GM23338 (cell line): ENCODE data around the gene FBXO31. TPM values are rescaled to one million over a fixed set of nuclear protein-coding genes. Genes with fewer than 3 reads are reported as not detected.

ENCODE experiments used
- ATAC-seq: fragments of 200-7000 bp; cut with Tn5 transposase; 3 replicates; pipeline ENCODE4 v1.9.1; 2020
- DNase-seq: peaks from one replicate; pipeline ENCODE4 v3.0.0-alpha.2; 2015; ENCODE audit warnings: low spot score
- H2AFZ ChIP-seq: fragments of 200-600 bp; sonication (generic); 2 replicates; pipeline ENCODE4 v1.8.0; 2016; ENCODE audit warnings: antibody characterized with exemption, mild to moderate bottlenecking, moderate library complexity
- H3F3A ChIP-seq: fragments of 200-600 bp; sonication (generic); replicated peaks from 2 replicates; pipeline ENCODE4 v1.8.0; 2017; ENCODE audit warnings: antibody characterized with exemption, mixed run types, low read depth
- H3K27ac ChIP-seq: fragments of 200-600 bp; sonication (generic); 2 replicates; pipeline ENCODE4 v1.6.1; 2016; ENCODE audit warnings: low read depth
- H3K27me3 ChIP-seq: fragments of 200-600 bp; sonication (generic); 2 replicates; pipeline ENCODE4 v1.8.0; 2016; ENCODE audit warnings: mild to moderate bottlenecking, mixed run types, moderate library complexity; ENCODE audit not compliant: insufficient read depth
- H3K36me3 ChIP-seq: fragments of 200-600 bp; sonication (generic); 2 replicates; pipeline ENCODE4 v1.8.0; 2016; ENCODE audit warnings: mild to moderate bottlenecking; ENCODE audit not compliant: insufficient read depth
- H3K4me1 ChIP-seq: fragments of 200-600 bp; sonication (generic); 2 replicates; pipeline ENCODE4 v1.8.0; 2016; ENCODE audit warnings: mild to moderate bottlenecking, moderate library complexity; ENCODE audit not compliant: insufficient read depth
- H3K4me2 ChIP-seq: fragments of 200-600 bp; sonication (generic); 2 replicates; pipeline ENCODE4 v1.7.1; 2017; ENCODE audit warnings: mixed run types
- H3K4me3 ChIP-seq: fragments of 200-600 bp; sonication (generic); 2 replicates; pipeline ENCODE4 v1.6.1; 2016; ENCODE audit warnings: mixed run types
- H3K79me2 ChIP-seq: fragments of 200-600 bp; sonication (generic); replicated peaks from 2 replicates; pipeline ENCODE4 v1.8.0; 2017; ENCODE audit warnings: mild to moderate bottlenecking; ENCODE audit not compliant: insufficient read depth
- H3K9me2 ChIP-seq: fragments of 200-600 bp; sonication (generic); 2 replicates; pipeline ENCODE4 v1.8.0; 2017; ENCODE audit not compliant: insufficient read depth
- H4K20me1 ChIP-seq: fragments of 200-600 bp; sonication (generic); replicated peaks from 2 replicates; pipeline ENCODE4 v1.8.0; 2017; ENCODE audit warnings: mild to moderate bottlenecking; ENCODE audit not compliant: insufficient read depth
- H3K27ac Mint-ChIP-seq: 2 replicates; pipeline ENCODE4 v1.8.0; 2020; ENCODE audit warnings: inconsistent platforms, mild to moderate bottlenecking, moderate library complexity, mixed read lengths
- H3K27me3 Mint-ChIP-seq: 3 replicates; pipeline ENCODE4 v1.8.0; 2022; ENCODE audit warnings: low read depth, mild to moderate bottlenecking, moderate library complexity, mixed read lengths, inconsistent platforms; ENCODE audit not compliant: insufficient read depth, poor library complexity
- H3K36me3 Mint-ChIP-seq: 3 replicates; pipeline ENCODE4 v1.8.0; 2021; ENCODE audit warnings: low read depth, mild to moderate bottlenecking, inconsistent platforms, moderate library complexity, mixed read lengths
- H3K4me1 Mint-ChIP-seq: 3 replicates; pipeline ENCODE4 v1.8.0; 2020; ENCODE audit warnings: mild to moderate bottlenecking, inconsistent platforms, mixed read lengths
- H3K4me3 Mint-ChIP-seq: 3 replicates; pipeline ENCODE4 v1.8.0; 2021; ENCODE audit warnings: moderate library complexity, mild to moderate bottlenecking, inconsistent platforms, mixed read lengths
- H3K9me3 Mint-ChIP-seq: 3 replicates; pipeline ENCODE4 v1.8.0; 2020; ENCODE audit warnings: moderate library complexity, mild to moderate bottlenecking, inconsistent platforms, mixed read lengths
- CREB1 ChIP-seq: fragments of 250-450 bp; sonication (Bioruptor Pico); IDR thresholded peaks from 2 replicates; pipeline ENCODE4 v1.5.0; 2020; ENCODE audit warnings: low read depth, mild to moderate bottlenecking, moderate library complexity
- POLR2AphosphoS5 ChIP-seq: IDR thresholded peaks from 2 replicates; pipeline ENCODE4 v1.6.1; 2016; ENCODE audit warnings: antibody characterized with exemption, low read depth
- STAT1 ChIP-seq: IDR thresholded peaks from one replicate; pipeline ENCODE4 v1.6.1; 2016; ENCODE audit warnings: antibody characterized with exemption; ENCODE audit not compliant: unreplicated experiment
- ZNF331 ChIP-seq: fragments of 250-450 bp; sonication (Bioruptor Pico); IDR thresholded peaks from 2 replicates; pipeline ENCODE4 v1.5.0; 2020; ENCODE audit warnings: low read depth, mild to moderate bottlenecking, moderate library complexity
- polyA plus RNA-seq: library from polyadenylated mRNA; unstranded; fragments of >200 nt; fragmentation: Nextera tagmentation; extraction: Ambion mirVana; gene quantifications from 2 replicates; pipeline ENCODE4 v1.2.1, GENCODE V29; 2016
- total RNA-seq: library from RNA; depleted of rRNA; stranded (reverse); fragments of >200 nt; shearing (Covaris generic); gene quantifications from 2 replicates; pipeline ENCODE4 v1.2.3, GENCODE V29; 2014
- TF ChIP-seq, protein P1 (sequence below): fragments of 250-450 bp; sonication (Bioruptor Pico); IDR thresholded peaks from 2 replicates; pipeline ENCODE4 v1.5.0; 2020; ENCODE audit warnings: mild to moderate bottlenecking, moderate library complexity
- TF ChIP-seq, protein P2 (sequence below): IDR thresholded peaks from one replicate; pipeline ENCODE4 v1.6.1; 2018; ENCODE audit warnings: antibody characterized with exemption; ENCODE audit not compliant: unreplicated experiment
- TF ChIP-seq, protein P3 (sequence below), 2 experiments: fragments of 200-600 bp in 1 of 2; sonication (generic) in 1 of 2; conservative IDR thresholded peaks; 2 replicates each; pipeline versions ENCODE4 v1.5.1 to v1.6.1; 2016 to 2017; ENCODE audit warnings: antibody characterized with exemption in 2 of 2, low read depth in 2 of 2, mild to moderate bottlenecking in 2 of 2, moderate library complexity in 1 of 2
- TF ChIP-seq, protein P4 (sequence below): IDR thresholded peaks from 2 replicates; pipeline ENCODE4 v1.6.1; 2016; ENCODE audit warnings: antibody characterized with exemption

The FBXO31 gene
- total and polyA plus RNA-seq, 2 experiments from 2014 or later = 7.0 to 23.8 TPM

DNA sequence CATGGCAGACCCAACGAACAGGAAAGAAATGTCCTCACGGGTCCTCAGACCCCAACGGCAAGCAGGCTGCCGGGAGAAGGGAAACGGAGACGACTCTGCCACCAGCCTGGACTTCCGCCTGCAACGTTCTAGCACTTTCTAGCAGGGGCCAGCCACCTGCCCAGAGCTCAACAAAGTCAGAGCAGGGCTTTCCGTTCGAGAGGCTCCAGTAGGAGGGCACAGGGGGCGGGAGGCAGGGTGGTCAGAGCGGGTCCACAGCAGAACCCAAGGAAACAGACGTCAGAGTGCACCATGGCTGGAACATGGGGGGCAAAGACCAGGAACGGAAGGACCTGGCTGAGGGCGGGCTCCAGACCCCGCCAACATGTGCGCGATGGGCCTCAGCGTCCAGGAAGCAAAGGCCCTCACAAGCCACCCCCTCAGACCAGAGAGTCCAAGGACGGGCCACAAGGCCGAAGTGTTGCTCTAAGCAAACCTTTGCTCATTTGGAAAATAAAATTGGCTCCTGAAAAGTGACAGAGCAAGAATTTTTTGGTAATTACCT, 37.0 kb downstream of the FBXO31 start (continued):
- TF ChIP-seq, protein P1, sequence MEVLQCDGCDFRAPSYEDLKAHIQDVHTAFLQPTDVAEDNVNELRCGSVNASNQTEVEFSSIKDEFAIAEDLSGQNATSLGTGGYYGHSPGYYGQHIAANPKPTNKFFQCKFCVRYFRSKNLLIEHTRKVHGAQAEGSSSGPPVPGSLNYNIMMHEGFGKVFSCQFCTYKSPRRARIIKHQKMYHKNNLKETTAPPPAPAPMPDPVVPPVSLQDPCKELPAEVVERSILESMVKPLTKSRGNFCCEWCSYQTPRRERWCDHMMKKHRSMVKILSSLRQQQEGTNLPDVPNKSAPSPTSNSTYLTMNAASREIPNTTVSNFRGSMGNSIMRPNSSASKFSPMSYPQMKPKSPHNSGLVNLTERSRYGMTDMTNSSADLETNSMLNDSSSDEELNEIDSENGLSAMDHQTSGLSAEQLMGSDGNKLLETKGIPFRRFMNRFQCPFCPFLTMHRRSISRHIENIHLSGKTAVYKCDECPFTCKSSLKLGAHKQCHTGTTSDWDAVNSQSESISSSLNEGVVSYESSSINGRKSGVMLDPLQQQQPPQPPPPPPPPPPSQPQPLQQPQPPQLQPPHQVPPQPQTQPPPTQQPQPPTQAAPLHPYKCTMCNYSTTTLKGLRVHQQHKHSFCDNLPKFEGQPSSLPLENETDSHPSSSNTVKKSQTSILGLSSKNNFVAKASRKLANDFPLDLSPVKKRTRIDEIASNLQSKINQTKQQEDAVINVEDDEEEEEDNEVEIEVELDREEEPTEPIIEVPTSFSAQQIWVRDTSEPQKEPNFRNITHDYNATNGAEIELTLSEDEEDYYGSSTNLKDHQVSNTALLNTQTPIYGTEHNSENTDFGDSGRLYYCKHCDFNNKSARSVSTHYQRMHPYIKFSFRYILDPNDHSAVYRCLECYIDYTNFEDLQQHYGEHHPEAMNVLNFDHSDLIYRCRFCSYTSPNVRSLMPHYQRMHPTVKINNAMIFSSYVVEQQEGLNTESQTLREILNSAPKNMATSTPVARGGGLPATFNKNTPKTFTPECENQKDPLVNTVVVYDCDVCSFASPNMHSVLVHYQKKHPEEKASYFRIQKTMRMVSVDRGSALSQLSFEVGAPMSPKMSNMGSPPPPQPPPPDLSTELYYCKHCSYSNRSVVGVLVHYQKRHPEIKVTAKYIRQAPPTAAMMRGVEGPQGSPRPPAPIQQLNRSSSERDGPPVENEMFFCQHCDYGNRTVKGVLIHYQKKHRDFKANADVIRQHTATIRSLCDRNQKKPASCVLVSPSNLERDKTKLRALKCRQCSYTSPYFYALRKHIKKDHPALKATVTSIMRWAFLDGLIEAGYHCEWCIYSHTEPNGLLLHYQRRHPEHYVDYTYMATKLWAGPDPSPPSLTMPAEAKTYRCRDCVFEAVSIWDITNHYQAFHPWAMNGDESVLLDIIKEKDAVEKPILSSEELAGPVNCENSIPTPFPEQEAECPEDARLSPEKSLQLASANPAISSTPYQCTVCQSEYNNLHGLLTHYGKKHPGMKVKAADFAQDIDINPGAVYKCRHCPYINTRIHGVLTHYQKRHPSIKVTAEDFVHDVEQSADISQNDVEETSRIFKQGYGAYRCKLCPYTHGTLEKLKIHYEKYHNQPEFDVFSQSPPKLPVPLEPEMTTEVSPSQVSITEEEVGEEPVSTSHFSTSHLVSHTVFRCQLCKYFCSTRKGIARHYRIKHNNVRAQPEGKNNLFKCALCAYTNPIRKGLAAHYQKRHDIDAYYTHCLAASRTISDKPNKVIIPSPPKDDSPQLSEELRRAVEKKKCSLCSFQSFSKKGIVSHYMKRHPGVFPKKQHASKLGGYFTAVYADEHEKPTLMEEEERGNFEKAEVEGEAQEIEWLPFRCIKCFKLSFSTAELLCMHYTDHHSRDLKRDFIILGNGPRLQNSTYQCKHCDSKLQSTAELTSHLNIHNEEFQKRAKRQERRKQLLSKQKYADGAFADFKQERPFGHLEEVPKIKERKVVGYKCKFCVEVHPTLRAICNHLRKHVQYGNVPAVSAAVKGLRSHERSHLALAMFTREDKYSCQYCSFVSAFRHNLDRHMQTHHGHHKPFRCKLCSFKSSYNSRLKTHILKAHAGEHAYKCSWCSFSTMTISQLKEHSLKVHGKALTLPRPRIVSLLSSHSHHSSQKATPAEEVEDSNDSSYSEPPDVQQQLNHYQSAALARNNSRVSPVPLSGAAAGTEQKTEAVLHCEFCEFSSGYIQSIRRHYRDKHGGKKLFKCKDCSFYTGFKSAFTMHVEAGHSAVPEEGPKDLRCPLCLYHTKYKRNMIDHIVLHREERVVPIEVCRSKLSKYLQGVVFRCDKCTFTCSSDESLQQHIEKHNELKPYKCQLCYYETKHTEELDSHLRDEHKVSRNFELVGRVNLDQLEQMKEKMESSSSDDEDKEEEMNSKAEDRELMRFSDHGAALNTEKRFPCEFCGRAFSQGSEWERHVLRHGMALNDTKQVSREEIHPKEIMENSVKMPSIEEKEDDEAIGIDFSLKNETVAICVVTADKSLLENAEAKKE = no peak

DNA sequence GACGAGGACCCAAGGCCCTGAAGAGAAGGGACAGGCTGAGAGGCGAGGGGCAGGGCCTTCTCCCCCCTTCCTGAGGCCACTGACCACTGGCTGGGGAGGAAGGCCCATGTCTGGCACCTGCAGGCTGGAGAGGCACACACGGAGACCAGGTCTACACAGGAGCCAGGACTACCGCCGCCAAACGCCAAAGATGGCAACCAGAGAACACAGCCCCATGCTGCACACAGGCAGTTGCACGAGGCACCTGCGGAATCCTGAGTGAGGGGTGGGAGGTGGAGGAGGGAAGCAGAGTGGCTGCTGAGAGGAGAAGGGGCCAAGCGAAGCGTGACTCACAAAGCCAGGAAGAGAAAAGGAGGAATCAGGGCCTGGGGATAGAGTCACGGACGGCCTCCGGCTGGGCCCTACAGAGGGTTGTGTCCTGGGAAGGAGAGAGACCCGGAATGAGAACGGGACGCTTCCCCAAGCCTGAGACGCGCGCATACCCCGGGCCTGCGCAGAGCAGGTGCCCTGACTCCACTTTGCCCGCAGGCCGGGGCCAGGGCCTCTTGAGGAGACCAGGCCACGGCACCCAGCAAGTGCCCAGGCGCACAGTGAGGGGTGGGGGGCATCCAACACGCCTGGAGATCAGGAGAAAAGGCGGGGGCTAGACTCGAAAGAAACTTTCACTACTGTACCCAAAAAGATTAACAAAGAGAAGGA, 37.7 kb downstream of the FBXO31 start:
- H3K27me3 ChIP-seq = no peaks in the 10 kb centered on the region

More for the DNA sequence above, 37.7 kb downstream of the FBXO31 start:
- no peaks in the 10 kb centered on the region; the same call in 1 of the 2 replicates for H3K36me3 ChIP-seq
- Mint-ChIP-seq H3K9me3 (no peaks in the 10 kb centered on the region; the same call in 2 of the 3 replicates), H3K27me3 (peaks cover 13% of the 10 kb centered on the region), H3K4me3 (no peak overlapping the region), H3K4me1 (peaks cover 15% of the 10 kb centered on the region), H3K36me3 (peaks cover 15% of the 10 kb centered on the region), H3K27ac (peak overlapping the region; percentile 87)
- H3K27ac ChIP-seq = no peak overlapping the region
- no peak overlapping the region for H3K4me3 ChIP-seq
- peaks cover 2% of the 10 kb centered on the region for H4K20me1 ChIP-seq
- TF ChIP-seq, protein P2, sequence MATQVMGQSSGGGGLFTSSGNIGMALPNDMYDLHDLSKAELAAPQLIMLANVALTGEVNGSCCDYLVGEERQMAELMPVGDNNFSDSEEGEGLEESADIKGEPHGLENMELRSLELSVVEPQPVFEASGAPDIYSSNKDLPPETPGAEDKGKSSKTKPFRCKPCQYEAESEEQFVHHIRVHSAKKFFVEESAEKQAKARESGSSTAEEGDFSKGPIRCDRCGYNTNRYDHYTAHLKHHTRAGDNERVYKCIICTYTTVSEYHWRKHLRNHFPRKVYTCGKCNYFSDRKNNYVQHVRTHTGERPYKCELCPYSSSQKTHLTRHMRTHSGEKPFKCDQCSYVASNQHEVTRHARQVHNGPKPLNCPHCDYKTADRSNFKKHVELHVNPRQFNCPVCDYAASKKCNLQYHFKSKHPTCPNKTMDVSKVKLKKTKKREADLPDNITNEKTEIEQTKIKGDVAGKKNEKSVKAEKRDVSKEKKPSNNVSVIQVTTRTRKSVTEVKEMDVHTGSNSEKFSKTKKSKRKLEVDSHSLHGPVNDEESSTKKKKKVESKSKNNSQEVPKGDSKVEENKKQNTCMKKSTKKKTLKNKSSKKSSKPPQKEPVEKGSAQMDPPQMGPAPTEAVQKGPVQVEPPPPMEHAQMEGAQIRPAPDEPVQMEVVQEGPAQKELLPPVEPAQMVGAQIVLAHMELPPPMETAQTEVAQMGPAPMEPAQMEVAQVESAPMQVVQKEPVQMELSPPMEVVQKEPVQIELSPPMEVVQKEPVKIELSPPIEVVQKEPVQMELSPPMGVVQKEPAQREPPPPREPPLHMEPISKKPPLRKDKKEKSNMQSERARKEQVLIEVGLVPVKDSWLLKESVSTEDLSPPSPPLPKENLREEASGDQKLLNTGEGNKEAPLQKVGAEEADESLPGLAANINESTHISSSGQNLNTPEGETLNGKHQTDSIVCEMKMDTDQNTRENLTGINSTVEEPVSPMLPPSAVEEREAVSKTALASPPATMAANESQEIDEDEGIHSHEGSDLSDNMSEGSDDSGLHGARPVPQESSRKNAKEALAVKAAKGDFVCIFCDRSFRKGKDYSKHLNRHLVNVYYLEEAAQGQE = no peak
- TF ChIP-seq CREB1 (CRISPR knock-in tag) (no peak), POLR2AphosphoS5 (no peak), STAT1 (no peak), ZNF331 (CRISPR knock-in tag) (no peak)
- TF ChIP-seq, protein P3, sequence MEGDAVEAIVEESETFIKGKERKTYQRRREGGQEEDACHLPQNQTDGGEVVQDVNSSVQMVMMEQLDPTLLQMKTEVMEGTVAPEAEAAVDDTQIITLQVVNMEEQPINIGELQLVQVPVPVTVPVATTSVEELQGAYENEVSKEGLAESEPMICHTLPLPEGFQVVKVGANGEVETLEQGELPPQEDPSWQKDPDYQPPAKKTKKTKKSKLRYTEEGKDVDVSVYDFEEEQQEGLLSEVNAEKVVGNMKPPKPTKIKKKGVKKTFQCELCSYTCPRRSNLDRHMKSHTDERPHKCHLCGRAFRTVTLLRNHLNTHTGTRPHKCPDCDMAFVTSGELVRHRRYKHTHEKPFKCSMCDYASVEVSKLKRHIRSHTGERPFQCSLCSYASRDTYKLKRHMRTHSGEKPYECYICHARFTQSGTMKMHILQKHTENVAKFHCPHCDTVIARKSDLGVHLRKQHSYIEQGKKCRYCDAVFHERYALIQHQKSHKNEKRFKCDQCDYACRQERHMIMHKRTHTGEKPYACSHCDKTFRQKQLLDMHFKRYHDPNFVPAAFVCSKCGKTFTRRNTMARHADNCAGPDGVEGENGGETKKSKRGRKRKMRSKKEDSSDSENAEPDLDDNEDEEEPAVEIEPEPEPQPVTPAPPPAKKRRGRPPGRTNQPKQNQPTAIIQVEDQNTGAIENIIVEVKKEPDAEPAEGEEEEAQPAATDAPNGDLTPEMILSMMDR (conservative IDR thresholded peaks at IDR 0.05; ENCODE audit: low read depth in 2 of 2) = no peak
- TF ChIP-seq, protein P4, sequence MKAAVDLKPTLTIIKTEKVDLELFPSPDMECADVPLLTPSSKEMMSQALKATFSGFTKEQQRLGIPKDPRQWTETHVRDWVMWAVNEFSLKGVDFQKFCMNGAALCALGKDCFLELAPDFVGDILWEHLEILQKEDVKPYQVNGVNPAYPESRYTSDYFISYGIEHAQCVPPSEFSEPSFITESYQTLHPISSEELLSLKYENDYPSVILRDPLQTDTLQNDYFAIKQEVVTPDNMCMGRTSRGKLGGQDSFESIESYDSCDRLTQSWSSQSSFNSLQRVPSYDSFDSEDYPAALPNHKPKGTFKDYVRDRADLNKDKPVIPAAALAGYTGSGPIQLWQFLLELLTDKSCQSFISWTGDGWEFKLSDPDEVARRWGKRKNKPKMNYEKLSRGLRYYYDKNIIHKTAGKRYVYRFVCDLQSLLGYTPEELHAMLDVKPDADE = no peak
- ATAC-seq (no peak), DNase-seq (no peak)
- no peaks in the 10 kb centered on the region for H3K9me2 ChIP-seq
- H3K4me1 ChIP-seq = no peaks in the 10 kb centered on the region
- H3F3A ChIP-seq = no peaks in the 10 kb centered on the region
- H2AFZ ChIP-seq = no peak overlapping the region
- no peak overlapping the region for H3K4me2 ChIP-seq
- H3K79me2 ChIP-seq = peaks cover 4% of the 10 kb centered on the region; the same call in 1 of the 2 replicates
